A673 (cell line): ENCODE results near the gene WSCD2. TPM values are rescaled to one million over a fixed set of nuclear protein-coding genes. Genes with fewer than 3 reads are reported as not detected.

Source experiments
- BruUV-seq: library from RNA; stranded (reverse); fragments of 400-500 nt; replicated peaks from 2 replicates; lab custom pipeline; 2021; lab: Mats Ljungman, UMichigan
- CTCF ChIA-PET: fragments of 300-600 bp; sonication (Branson Sonifier 250); formaldehyde crosslinking; loops from one replicate; lab custom pipeline; 2022; ENCODE audit warnings: antibody characterized with exemption; lab: Charles Lee
- POLR2A ChIA-PET: fragments of 300-600 bp; sonication (Branson Sonifier 250); formaldehyde crosslinking; loops from one replicate; lab custom pipeline; 2022; ENCODE audit warnings: antibody characterized with exemption; ENCODE audit not compliant: low non-redundant PET; lab: Charles Lee
- DNase-seq: peaks from one replicate; pipeline ENCODE4 v3.0.0-alpha.2; 2015; ENCODE audit warnings: low spot score
- H3K27ac ChIP-seq: fragments of 200-600 bp; sonication (generic); 2 replicates; pipeline ENCODE4 v1.5.1; 2016; ENCODE audit warnings: mixed run types, low read depth, mild to moderate bottlenecking, mixed read lengths, antibody characterized with exemption, low read length; ENCODE audit not compliant: poor library complexity, severe bottlenecking
- H3K27me3 ChIP-seq: fragments of 200-600 bp; sonication (generic); replicated peaks from 2 replicates; pipeline ENCODE4 v1.6.1; 2017; ENCODE audit warnings: mixed run types, low read depth, mild to moderate bottlenecking, mixed read lengths, antibody characterized with exemption, low read length; ENCODE audit not compliant: insufficient read depth, poor library complexity
- H3K36me3 ChIP-seq: fragments of 200-600 bp; sonication (generic); 2 replicates; pipeline ENCODE4 v1.6.1; 2016; ENCODE audit warnings: mixed run types, mild to moderate bottlenecking, mixed read lengths, antibody characterized with exemption, low read length; ENCODE audit not compliant: insufficient read depth, poor library complexity, severe bottlenecking
- H3K4me1 ChIP-seq: fragments of 200-600 bp; sonication (generic); 2 replicates; pipeline ENCODE4 v1.6.1; 2017; ENCODE audit warnings: mixed run types, mild to moderate bottlenecking, mixed read lengths, antibody characterized with exemption, low read length; ENCODE audit not compliant: insufficient read depth, poor library complexity, severe bottlenecking
- H3K4me3 ChIP-seq: fragments of 200-600 bp; sonication (generic); 2 replicates; pipeline ENCODE4 v1.5.1; 2016; ENCODE audit warnings: low read depth, mixed run types, mild to moderate bottlenecking, mixed read lengths, low read length; ENCODE audit not compliant: poor library complexity, severe bottlenecking
- H3K9me3 ChIP-seq: fragments of 200-600 bp; sonication (generic); 2 replicates; pipeline ENCODE4 v1.6.1; 2016; ENCODE audit warnings: mixed run types, low read depth, mild to moderate bottlenecking, mixed read lengths, antibody characterized with exemption, low read length; ENCODE audit not compliant: poor library complexity, severe bottlenecking
- CTCF ChIP-seq: fragments of 300-800, 200-600 bp; sonication (generic); conservative IDR thresholded peaks from 2 replicates; pipeline ENCODE4 v1.5.1; 2017; ENCODE audit warnings: low read depth, mild to moderate bottlenecking, antibody characterized with exemption, low read length, moderate library complexity, mixed read lengths
- EZH2 ChIP-seq: fragments of 200-600 bp; sonication (generic); IDR thresholded peaks from 2 replicates; pipeline ENCODE4 v1.6.1; 2017; ENCODE audit warnings: borderline replicate concordance, low read depth, mild to moderate bottlenecking, mixed read lengths, antibody characterized with exemption, low read length; ENCODE audit not compliant: poor library complexity, severe bottlenecking
- intact Hi-C: fragments of 100-400 bp; cut with micrococcal nuclease; formaldehyde crosslinking; loops from one replicate; pipeline ENCODE4 v1.10.0; 2022; ENCODE audit not compliant: unreplicated experiment
- total RNA-seq: library from RNA; stranded (reverse); gene quantifications from 2 replicates; pipeline ENCODE4 v1.2.3, GENCODE V29; 2021

Gene WSCD2
- total RNA-seq, 1 experiment from 2014 or later = not detected

GRCh38 chr12:108121320-108121719, 7.8 kb upstream of the WSCD2 start:
- intact Hi-C loops = loop anchor here (10.0 kb wide), 1 partner anchor 333 kb away; no protein-coding TSS in a partner anchor
- Histone ChIP-seq H3K27me3 (peaks cover 28% of the 10 kb centered on the region), H3K9me3 (no peaks in the 10 kb centered on the region), H3K27ac (no peak overlapping the region), H3K4me1 (no peaks in the 10 kb centered on the region), H3K36me3 (no peaks in the 10 kb centered on the region), H3K4me3 (no peak overlapping the region)
- ChIA-PET CTCF (no interaction called here), POLR2A (no interaction called here)
- no peak for DNase-seq
- no TSS peak for BruUV-seq
- TF ChIP-seq CTCF = no peak

- no peak overlapping the region for H3K27ac ChIP-seq
- no peak for DNase-seq
- no TSS peak for BruUV-seq
- no peaks in the 10 kb centered on the region for H3K36me3 ChIP-seq
- intact Hi-C loops = loop anchor here (10.0 kb wide), 1 partner anchor 333 kb away; no protein-coding TSS in a partner anchor
- no peak overlapping the region for H3K4me3 ChIP-seq
- no peaks in the 10 kb centered on the region for H3K4me1 ChIP-seq
- ChIA-PET POLR2A (no interaction called here), CTCF (no interaction called here)
- TF ChIP-seq EZH2 = no peak
- TF ChIP-seq CTCF = no peak
- no peaks in the 10 kb centered on the region for H3K9me3 ChIP-seq
- peaks cover 28% of the 10 kb centered on the region for H3K27me3 ChIP-seq
Measured at GRCh38 chr12:108121728-108122471, 7.2 kb upstream of the WSCD2 start.

GRCh38 chr12:108122644-108123043, 6.4 kb upstream of the WSCD2 start:
- H3K27ac ChIP-seq = no peak overlapping the region
- H3K4me3 ChIP-seq = no peak overlapping the region
- H3K4me1 ChIP-seq = no peaks in the 10 kb centered on the region
- peaks cover 33% of the 10 kb centered on the region for H3K27me3 ChIP-seq
- TF ChIP-seq CTCF (no peak), EZH2 (no peak)
- ChIA-PET CTCF (no interaction called here), POLR2A (no interaction called here)
- H3K36me3 ChIP-seq = no peaks in the 10 kb centered on the region
- BruUV-seq = no TSS peak
- no peak for DNase-seq
- intact Hi-C loops = loop anchor here (10.0 kb wide), 1 partner anchor 332 kb away; no protein-coding TSS in a partner anchor
- H3K9me3 ChIP-seq = no peaks in the 10 kb centered on the region
